Measurements from ENCODE around the gene ADA.

DNA sequence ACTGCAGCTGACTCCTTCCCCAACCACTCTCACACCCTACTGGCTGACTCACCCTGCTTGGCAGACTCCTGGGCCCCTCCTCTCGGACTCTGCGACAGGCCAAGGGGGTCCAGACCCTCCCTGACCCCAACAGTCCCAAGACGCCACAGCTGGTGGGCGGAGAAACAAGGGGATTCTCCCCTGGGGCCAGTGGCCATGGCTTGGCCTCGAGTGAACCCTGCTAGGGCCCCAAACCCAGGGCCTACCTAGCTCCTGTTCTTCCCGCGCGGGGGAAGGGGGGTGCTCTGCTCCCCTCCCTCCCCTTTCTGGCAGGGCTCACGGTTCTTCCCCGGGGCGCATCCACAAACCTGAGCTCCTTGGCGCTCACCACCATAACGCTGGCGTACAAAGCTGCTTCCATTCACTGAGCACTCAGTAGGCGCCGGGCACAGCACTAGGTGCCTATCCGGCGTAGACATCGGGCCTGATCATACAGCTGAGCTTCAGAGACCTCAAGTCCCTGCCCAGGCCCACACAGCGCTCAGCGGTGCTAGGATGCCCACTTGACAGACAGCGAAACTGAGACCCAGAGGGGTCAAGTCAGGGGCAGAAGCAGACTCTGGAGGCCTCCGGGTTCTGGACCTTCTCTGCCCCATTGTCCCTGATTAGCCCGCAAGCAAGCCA, 597 bp downstream of the ADA start:
- TF ChIP-seq ZC3H10 (CRISPR knock-in tag; IDR thresholded peaks at IDR 0.05), result no peak
- TF ChIP-seq, protein P1, sequence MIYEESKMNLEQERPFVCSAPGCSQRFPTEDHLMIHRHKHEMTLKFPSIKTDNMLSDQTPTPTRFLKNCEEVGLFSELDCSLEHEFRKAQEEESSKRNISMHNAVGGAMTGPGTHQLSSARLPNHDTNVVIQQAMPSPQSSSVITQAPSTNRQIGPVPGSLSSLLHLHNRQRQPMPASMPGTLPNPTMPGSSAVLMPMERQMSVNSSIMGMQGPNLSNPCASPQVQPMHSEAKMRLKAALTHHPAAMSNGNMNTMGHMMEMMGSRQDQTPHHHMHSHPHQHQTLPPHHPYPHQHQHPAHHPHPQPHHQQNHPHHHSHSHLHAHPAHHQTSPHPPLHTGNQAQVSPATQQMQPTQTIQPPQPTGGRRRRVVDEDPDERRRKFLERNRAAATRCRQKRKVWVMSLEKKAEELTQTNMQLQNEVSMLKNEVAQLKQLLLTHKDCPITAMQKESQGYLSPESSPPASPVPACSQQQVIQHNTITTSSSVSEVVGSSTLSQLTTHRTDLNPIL (CRISPR knock-in tag; IDR thresholded peaks at IDR 0.05; ENCODE audit: low read depth), result no peak
- no peak for TF ChIP-seq ZFP3 (CRISPR knock-in tag; IDR thresholded peaks at IDR 0.05)
- no peak for TF ChIP-seq CSDC2 (CRISPR knock-in tag; IDR thresholded peaks at IDR 0.05)
- no peak for TF ChIP-seq RARB (CRISPR knock-in tag; IDR thresholded peaks at IDR 0.05)
- TF ChIP-seq, protein P2, sequence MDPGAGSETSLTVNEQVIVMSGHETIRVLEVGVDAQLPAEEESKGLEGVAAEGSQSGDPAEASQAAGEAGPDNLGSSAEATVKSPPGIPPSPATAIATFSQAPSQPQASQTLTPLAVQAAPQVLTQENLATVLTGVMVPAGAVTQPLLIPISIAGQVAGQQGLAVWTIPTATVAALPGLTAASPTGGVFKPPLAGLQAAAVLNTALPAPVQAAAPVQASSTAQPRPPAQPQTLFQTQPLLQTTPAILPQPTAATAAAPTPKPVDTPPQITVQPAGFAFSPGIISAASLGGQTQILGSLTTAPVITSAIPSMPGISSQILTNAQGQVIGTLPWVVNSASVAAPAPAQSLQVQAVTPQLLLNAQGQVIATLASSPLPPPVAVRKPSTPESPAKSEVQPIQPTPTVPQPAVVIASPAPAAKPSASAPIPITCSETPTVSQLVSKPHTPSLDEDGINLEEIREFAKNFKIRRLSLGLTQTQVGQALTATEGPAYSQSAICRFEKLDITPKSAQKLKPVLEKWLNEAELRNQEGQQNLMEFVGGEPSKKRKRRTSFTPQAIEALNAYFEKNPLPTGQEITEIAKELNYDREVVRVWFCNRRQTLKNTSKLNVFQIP (CRISPR knock-in tag; IDR thresholded peaks at IDR 0.05; ENCODE audit: borderline replicate concordance, low read depth), result no peak
- TF ChIP-seq, protein P3, sequence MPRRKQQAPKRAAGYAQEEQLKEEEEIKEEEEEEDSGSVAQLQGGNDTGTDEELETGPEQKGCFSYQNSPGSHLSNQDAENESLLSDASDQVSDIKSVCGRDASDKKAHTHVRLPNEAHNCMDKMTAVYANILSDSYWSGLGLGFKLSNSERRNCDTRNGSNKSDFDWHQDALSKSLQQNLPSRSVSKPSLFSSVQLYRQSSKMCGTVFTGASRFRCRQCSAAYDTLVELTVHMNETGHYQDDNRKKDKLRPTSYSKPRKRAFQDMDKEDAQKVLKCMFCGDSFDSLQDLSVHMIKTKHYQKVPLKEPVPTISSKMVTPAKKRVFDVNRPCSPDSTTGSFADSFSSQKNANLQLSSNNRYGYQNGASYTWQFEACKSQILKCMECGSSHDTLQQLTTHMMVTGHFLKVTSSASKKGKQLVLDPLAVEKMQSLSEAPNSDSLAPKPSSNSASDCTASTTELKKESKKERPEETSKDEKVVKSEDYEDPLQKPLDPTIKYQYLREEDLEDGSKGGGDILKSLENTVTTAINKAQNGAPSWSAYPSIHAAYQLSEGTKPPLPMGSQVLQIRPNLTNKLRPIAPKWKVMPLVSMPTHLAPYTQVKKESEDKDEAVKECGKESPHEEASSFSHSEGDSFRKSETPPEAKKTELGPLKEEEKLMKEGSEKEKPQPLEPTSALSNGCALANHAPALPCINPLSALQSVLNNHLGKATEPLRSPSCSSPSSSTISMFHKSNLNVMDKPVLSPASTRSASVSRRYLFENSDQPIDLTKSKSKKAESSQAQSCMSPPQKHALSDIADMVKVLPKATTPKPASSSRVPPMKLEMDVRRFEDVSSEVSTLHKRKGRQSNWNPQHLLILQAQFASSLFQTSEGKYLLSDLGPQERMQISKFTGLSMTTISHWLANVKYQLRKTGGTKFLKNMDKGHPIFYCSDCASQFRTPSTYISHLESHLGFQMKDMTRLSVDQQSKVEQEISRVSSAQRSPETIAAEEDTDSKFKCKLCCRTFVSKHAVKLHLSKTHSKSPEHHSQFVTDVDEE (CRISPR knock-in tag; IDR thresholded peaks at IDR 0.05), result no peak
- no peak for TF ChIP-seq ZNF8 (CRISPR knock-in tag; IDR thresholded peaks at IDR 0.05)
- TF ChIP-seq, protein P4, sequence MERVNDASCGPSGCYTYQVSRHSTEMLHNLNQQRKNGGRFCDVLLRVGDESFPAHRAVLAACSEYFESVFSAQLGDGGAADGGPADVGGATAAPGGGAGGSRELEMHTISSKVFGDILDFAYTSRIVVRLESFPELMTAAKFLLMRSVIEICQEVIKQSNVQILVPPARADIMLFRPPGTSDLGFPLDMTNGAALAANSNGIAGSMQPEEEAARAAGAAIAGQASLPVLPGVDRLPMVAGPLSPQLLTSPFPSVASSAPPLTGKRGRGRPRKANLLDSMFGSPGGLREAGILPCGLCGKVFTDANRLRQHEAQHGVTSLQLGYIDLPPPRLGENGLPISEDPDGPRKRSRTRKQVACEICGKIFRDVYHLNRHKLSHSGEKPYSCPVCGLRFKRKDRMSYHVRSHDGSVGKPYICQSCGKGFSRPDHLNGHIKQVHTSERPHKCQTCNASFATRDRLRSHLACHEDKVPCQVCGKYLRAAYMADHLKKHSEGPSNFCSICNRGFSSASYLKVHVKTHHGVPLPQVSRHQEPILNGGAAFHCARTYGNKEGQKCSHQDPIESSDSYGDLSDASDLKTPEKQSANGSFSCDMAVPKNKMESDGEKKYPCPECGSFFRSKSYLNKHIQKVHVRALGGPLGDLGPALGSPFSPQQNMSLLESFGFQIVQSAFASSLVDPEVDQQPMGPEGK (CRISPR knock-in tag; IDR thresholded peaks at IDR 0.05; ENCODE audit: borderline replicate concordance), result no peak
- TF ChIP-seq PPARA (CRISPR knock-in tag; IDR thresholded peaks at IDR 0.05; ENCODE audit: borderline replicate concordance), result no peak

Measured in SK-N-SH treated with all-trans-retinoic acid at 6 μM for 48 hours (cell line).